Measurements from ENCODE around the gene GRHL1. TPM values are rescaled to one million over a fixed set of nuclear protein-coding genes. Genes with fewer than 3 reads are reported as not detected.
"Not testable (repeated sequence)": the region's sequence is repeated elsewhere in the genome, so short reads cannot be mapped to it uniquely, and the experiment has no call there.

GRHL1 gene
- total and polyA plus RNA-seq, 2 donors = 2.8 to 15.9 TPM

DNA sequence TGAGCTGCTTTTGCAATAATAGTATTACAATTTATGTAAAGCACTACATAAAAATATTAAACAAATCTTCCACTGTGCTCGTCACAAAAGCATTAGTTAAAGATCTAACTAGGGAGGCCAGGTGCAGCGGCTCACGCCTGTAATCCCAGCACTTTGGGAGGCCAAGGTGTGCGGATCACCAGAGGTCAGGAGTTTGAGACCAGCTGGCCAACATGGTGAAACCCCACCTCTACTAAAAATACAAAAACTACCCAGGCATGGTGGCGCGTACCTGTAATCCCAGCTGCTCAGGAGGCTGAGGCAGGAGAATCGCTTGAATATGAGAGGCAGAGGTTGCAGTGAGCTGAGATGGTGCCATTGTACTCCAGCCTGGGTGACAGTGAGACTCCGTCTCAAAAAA is 79.3 kb downstream of the GRHL1 start:
- not testable (repeated sequence) for DNase-seq (ENCODE audit: extremely low spot score)

GRCh38 chr2:10031886-10032745 is 80.6 kb downstream of the GRHL1 start:
- no peak for DNase-seq (ENCODE audit: extremely low spot score)
- H3K4me1 ChIP-seq (ENCODE audit: insufficient read depth) = no peaks in the 10 kb centered on the region
- no peaks in the 10 kb centered on the region for H3K36me3 ChIP-seq (ENCODE audit: insufficient read depth)
- no peak overlapping the region for H3K27ac ChIP-seq (ENCODE audit: low read depth)
- 92% methylated on average over 20 of the region's 20 CpGs for WGBS
- no peak overlapping the region for H3K4me3 ChIP-seq (ENCODE audit: low read depth, low read length)

More for the DNA sequence above, 79.3 kb downstream of the GRHL1 start:
- not testable (repeated sequence) for H3K4me3 ChIP-seq (ENCODE audit: low read depth, low read length); H3K36me3 ChIP-seq (ENCODE audit: insufficient read depth); H3K27ac ChIP-seq (ENCODE audit: low read depth); H3K4me1 ChIP-seq (ENCODE audit: insufficient read depth)
- WGBS = 90% methylated on average over 8 of the region's 8 CpGs

- Histone ChIP-seq H3K4me3 (ENCODE audit: low read depth, low read length) (no peak overlapping the region), H3K4me1 (ENCODE audit: insufficient read depth) (no peaks in the 10 kb centered on the region), H3K36me3 (ENCODE audit: insufficient read depth) (no peaks in the 10 kb centered on the region), H3K27ac (ENCODE audit: low read depth) (no peak overlapping the region)
- DNase-seq (ENCODE audit: extremely low spot score) = no peak
- 97% methylated on average over 7 of the region's 7 CpGs for WGBS
Measured at GRCh38 chr2:10032746-10033105, 81.2 kb downstream of the GRHL1 start.

- H3K4me1 ChIP-seq (ENCODE audit: insufficient read depth) = no peaks in the 10 kb centered on the region
- no peak overlapping the region for H3K4me3 ChIP-seq (ENCODE audit: low read depth, low read length)
- no peak for DNase-seq (ENCODE audit: extremely low spot score)
- no peak overlapping the region for H3K27ac ChIP-seq (ENCODE audit: low read depth)
- H3K36me3 ChIP-seq (ENCODE audit: insufficient read depth) = no peaks in the 10 kb centered on the region
- 89% methylated on average over 14 of the region's 14 CpGs for WGBS
Measured at GRCh38 chr2:10033251-10034006, 81.9 kb downstream of the GRHL1 start.

DNA sequence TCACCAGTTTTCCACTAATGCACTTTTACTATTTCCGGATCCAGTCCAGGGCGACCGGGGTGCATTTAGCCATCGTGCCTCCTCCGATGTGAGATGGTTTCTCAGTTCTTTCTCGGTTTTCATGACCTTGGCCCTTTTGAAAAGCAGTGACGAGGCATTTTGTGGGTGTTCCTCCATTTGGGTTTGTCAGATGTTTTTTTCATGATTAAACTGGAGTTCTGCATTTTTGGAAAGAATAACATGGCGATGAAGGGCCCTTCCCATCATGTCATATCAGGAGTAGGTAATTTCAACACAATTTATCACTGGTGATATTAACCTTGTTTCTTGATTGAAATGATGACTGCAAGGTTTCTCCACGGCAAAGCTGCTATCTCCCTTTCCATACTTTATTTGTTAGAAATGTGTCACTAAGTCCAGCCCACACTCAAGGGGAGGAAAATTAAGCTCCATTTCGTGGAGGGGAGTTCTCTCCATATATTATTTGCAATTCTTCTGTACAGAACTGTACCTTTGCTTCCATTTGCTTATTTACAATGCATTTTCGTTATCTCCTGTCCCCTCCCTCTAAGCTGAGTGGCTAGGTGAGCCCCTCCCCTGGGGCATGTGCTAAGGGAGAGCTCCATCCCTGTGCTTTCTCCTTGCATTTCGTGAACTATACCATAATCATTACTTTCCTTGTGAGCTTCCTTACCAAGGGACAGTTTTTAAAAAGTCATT is 83.0 kb downstream of the GRHL1 start:
- DNase-seq (ENCODE audit: extremely low spot score) = no peak
- H3K4me1 ChIP-seq (ENCODE audit: insufficient read depth) = no peaks in the 10 kb centered on the region
- H3K27ac ChIP-seq (ENCODE audit: low read depth) = no peak overlapping the region
- no peak overlapping the region for H3K4me3 ChIP-seq (ENCODE audit: low read depth, low read length)
- 86% methylated on average over 12 of the region's 12 CpGs for WGBS
- no peaks in the 10 kb centered on the region for H3K36me3 ChIP-seq (ENCODE audit: insufficient read depth)

DNA sequence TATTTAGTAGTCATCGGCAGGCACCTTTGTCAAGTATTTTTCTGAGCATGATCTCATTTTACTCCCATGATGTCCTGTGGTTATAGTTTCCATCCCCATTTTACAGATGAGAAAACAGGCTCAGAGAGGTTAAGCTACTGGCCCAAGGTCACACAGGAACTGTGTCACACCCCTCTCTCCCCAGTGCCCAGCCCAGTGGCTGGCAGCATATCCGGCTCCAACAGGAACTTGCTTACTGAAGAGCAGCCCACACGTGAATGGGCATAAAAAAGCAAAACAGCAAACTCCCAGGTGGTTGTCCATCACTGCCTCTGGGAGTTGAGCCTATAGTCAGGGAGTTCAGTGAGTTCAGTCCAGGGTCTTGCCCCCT is 83.5 kb downstream of the GRHL1 start:
- DNase-seq (ENCODE audit: extremely low spot score) = no peak
- H3K4me3 ChIP-seq (ENCODE audit: low read depth, low read length) = no peak overlapping the region
- 76% methylated on average over 3 of the region's 3 CpGs for WGBS
- no peak overlapping the region for H3K27ac ChIP-seq (ENCODE audit: low read depth)
- no peaks in the 10 kb centered on the region for H3K4me1 ChIP-seq (ENCODE audit: insufficient read depth)
- H3K36me3 ChIP-seq (ENCODE audit: insufficient read depth) = no peaks in the 10 kb centered on the region

DNA sequence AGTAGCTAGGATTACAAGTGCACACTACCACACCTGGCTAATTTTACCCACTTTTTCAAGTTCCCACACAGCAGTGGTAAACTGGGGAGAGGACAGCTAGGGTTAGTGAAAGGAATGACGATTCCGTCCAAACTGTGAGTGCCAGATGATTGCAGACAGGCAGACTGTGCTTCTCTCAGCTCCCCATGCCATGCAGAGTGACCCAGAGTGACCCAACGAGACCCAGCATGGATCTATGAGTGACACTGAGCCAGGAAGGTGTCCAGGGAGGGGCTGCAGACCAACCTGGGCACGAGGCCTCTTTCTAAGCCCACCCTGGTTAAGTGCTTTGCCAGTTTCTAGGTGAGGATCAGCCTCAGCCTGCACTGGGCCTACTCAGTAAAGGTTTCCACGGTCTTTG is 84.1 kb downstream of the GRHL1 start:
- no peak overlapping the region for H3K27ac ChIP-seq (ENCODE audit: low read depth)
- DNase-seq (ENCODE audit: extremely low spot score) = no peak

DNA sequence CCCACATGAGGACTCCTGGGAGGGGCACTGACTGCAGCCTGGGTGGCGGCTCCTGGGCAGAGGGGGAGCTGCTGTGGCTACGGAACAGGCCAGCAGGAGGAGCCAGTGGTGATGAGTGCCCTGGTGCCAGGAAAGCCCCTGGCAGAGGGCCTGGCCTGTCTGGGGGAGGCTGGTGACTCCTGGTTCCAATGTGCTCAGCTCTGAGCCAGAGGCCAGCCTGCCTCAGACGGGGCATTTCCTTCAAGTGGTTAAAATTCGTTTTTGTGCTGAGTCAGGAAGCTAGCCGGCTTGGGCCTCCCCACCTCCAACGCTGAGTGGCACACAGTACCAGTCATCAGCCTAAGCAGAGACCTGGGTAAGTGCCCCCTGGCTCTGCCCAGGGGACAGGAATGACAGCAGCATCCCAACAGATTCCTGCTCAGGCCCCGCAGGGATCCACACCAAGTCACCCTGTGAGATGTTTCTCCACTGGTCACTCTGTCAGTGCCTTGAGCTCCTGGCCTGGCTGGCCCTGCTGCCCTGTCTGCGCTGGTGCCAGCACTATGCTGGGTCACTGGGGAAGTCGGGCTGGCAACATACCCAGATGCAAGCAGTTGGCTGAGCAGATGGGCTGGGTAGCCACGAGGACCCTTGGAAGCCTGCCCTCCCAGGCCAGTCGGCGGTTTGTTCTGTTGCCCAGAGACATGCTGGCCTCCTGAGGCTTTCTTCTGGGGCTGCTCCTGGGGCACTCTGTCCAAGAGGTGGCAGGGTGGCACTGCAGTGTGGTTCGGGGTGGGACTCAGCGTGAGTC is 84.8 kb downstream of the GRHL1 start:
- no peak overlapping the region for H3K4me3 ChIP-seq (ENCODE audit: low read depth, low read length)
- WGBS = 53% methylated on average over 14 of the region's 14 CpGs
- no peaks in the 10 kb centered on the region for H3K36me3 ChIP-seq (ENCODE audit: insufficient read depth)
- DNase-seq (ENCODE audit: extremely low spot score) = no peak
- no peaks in the 10 kb centered on the region for H3K4me1 ChIP-seq (ENCODE audit: insufficient read depth)
- H3K27ac ChIP-seq (ENCODE audit: low read depth) = no peak overlapping the region

More for the DNA sequence above, 84.1 kb downstream of the GRHL1 start:
- Histone ChIP-seq H3K4me1 (ENCODE audit: insufficient read depth) (no peaks in the 10 kb centered on the region), H3K4me3 (ENCODE audit: low read depth, low read length) (no peak overlapping the region), H3K36me3 (ENCODE audit: insufficient read depth) (no peaks in the 10 kb centered on the region)
- WGBS = 75% methylated on average over 5 of the region's 5 CpGs

DNA sequence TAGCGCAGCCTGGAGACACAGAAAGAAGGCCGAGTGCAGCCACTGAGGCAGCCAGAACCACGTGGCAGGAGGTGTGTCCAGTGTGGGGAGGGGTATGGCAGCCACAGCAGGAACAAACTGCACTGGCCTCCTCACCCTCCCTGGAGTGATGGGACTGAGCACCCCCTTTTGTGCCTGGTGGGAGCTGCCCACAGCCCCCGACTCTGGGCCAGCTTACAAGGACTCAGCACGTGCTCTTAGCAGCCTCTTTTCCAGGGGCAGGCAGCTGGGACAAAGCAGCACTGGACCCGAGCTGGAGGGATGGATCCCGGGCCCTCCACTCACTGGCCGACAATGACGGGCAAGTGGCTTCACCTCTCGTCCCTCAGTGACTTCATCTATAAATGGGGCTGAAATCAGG is 86.6 kb downstream of the GRHL1 start:
- Histone ChIP-seq H3K4me1 (ENCODE audit: insufficient read depth) (no peaks in the 10 kb centered on the region), H3K27ac (ENCODE audit: low read depth) (no peak overlapping the region), H3K4me3 (ENCODE audit: low read depth, low read length) (no peak overlapping the region), H3K36me3 (ENCODE audit: insufficient read depth) (no peaks in the 10 kb centered on the region)
- 88% methylated on average over 10 of the region's 10 CpGs for WGBS
- no peak for DNase-seq (ENCODE audit: extremely low spot score)

GRCh38 chr2:10038716-10039115 is 87.2 kb downstream of the GRHL1 start:
- H3K4me3 ChIP-seq (ENCODE audit: low read depth, low read length) = no peak overlapping the region
- H3K27ac ChIP-seq (ENCODE audit: low read depth) = no peak overlapping the region
- no peaks in the 10 kb centered on the region for H3K36me3 ChIP-seq (ENCODE audit: insufficient read depth)
- no peak for DNase-seq (ENCODE audit: extremely low spot score)
- H3K4me1 ChIP-seq (ENCODE audit: insufficient read depth) = no peaks in the 10 kb centered on the region

DNA sequence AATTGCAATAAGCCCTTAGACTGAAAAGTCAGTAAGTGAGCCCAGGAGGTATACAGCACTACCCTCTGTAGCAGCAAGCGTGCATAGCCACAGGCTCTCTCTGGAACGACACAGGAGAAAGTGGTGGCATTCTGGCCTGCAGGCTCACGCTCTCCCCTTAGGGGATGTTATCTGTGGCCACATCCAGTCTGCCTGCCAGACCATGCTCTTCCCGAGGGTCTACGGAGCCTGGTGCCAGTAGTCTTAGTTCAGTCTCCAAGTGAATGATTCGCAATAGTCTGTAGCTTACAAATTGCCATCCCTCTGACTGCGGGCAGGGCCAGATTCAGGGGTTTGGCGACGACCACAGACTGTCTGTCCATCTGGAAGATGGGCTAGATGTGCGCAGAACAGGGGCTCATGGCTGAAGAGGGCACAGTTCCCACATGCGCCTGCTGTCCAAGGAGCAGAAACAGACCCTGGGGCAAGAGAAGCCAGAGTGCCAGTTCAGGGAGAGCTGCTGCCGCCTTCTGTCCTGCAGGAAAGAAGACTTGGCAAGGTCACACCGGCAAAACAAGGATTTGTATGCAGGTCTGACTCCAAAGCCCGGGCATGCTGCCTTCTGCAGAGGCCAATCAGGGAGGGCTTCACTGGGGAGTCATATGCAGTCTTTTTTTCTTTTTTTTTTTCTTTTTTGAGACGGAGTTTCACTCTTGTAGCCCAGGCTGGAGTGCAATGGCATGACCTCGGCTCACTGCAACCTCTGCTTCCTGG is 88.3 kb downstream of the GRHL1 start:
- Histone ChIP-seq H3K27ac (ENCODE audit: low read depth) (no peak overlapping the region), H3K4me3 (ENCODE audit: low read depth, low read length) (no peak overlapping the region), H3K4me1 (ENCODE audit: insufficient read depth) (no peaks in the 10 kb centered on the region), H3K36me3 (ENCODE audit: insufficient read depth) (no peaks in the 10 kb centered on the region)
- 76% methylated on average over 16 of the region's 16 CpGs for WGBS
- DNase-seq (ENCODE audit: extremely low spot score) = no peak

GRCh38 chr2:10041711-10042110 is 90.2 kb downstream of the GRHL1 start:
- no peaks in the 10 kb centered on the region for H3K4me1 ChIP-seq (ENCODE audit: insufficient read depth)
- H3K27ac ChIP-seq (ENCODE audit: low read depth) = no peak overlapping the region
- H3K4me3 ChIP-seq (ENCODE audit: low read depth, low read length) = no peak overlapping the region
- H3K36me3 ChIP-seq (ENCODE audit: insufficient read depth) = no peaks in the 10 kb centered on the region
- no peak for DNase-seq (ENCODE audit: extremely low spot score)
- 85% methylated on average over 14 of the region's 14 CpGs for WGBS

All from urinary bladder (tissue), 4 donors.